OCI-LY3 (cell line): ENCODE results near the gene MCM5.

ENCODE experiments used
- H2AFZ ChIP-seq: fragments of 200-600, 300-600 bp; shearing (Covaris generic); 2 replicates; pipeline ENCODE4 v1.6.0; 2014; ENCODE audit warnings: antibody characterized with exemption, low read depth, low read length
- H3K27ac ChIP-seq: fragments of 200-600, 300-600 bp; sonication (generic); 2 replicates; pipeline ENCODE4 v1.5.1; 2014; ENCODE audit warnings: mild to moderate bottlenecking, low read length, moderate library complexity, mixed read lengths
- H3K27me3 ChIP-seq: fragments of 200-600, 300-600 bp; sonication (generic); 2 replicates; pipeline ENCODE4 v1.6.1; 2014; ENCODE audit warnings: low read depth, low read length, mixed read lengths
- H3K36me3 ChIP-seq: fragments of 200-600, 300-600 bp; sonication (generic); replicated peaks from 2 replicates; pipeline ENCODE3; 2014; ENCODE audit warnings: low read depth, low read length, mixed read lengths
- H3K4me1 ChIP-seq: fragments of 300-600, 200-600 bp; sonication (generic); 2 replicates; pipeline ENCODE4 v1.6.1; 2014; ENCODE audit warnings: low read length, mixed read lengths
- H3K4me2 ChIP-seq: fragments of 200-600, 300-600 bp; sonication (generic); 2 replicates; pipeline ENCODE4 v1.6.1; 2014; ENCODE audit warnings: low read length, mixed read lengths
- H3K4me3 ChIP-seq: fragments of 300-600, 200-600 bp; sonication (generic); 2 replicates; pipeline ENCODE4 v1.5.1; 2014; ENCODE audit warnings: antibody characterized with exemption, mild to moderate bottlenecking, low read length, moderate library complexity
- H3K79me2 ChIP-seq: fragments of 300-600, 200-600 bp; shearing (Covaris generic); 2 replicates; pipeline ENCODE4 v1.6.1; 2014; ENCODE audit warnings: mild to moderate bottlenecking, low read length, mixed read lengths
- H3K9ac ChIP-seq: fragments of 300-600, 200-600 bp; shearing (Covaris generic); 2 replicates; pipeline ENCODE4 v1.6.0; 2014; ENCODE audit warnings: mild to moderate bottlenecking, low read length, moderate library complexity
- H3K9me3 ChIP-seq: fragments of 200-600, 300-600 bp; shearing (Covaris generic); 2 replicates; pipeline ENCODE4 v1.6.1; 2014; ENCODE audit warnings: low read length, mixed read lengths; ENCODE audit not compliant: insufficient read depth
- H4K20me1 ChIP-seq: fragments of 200-600, 300-600 bp; sonication (generic); 2 replicates; pipeline ENCODE4 v1.6.1; 2016; ENCODE audit warnings: low read length, mixed read lengths; ENCODE audit not compliant: insufficient read depth
- EZH2phosphoT487 ChIP-seq: fragments of 200-600 bp; shearing (Covaris generic); IDR thresholded peaks from 2 replicates; pipeline ENCODE4 v1.6.1; 2018; ENCODE audit warnings: antibody characterized with exemption, mixed run types, low read depth
- TF ChIP-seq, protein P1 (sequence below): fragments of 200-600, 300-600 bp; sonication (generic); IDR thresholded peaks from 2 replicates; pipeline ENCODE4 v1.5.1; 2014; ENCODE audit warnings: antibody characterized with exemption, low read length, low read depth

Gene MCM5

GRCh38 chr22:35451592-35451991 lies 51.7 kb downstream of the MCM5 start:
- Histone ChIP-seq H3K9ac (no peak overlapping the region), H3K4me2 (no peak overlapping the region), H3K4me1 (no peaks in the 10 kb centered on the region), H3K27me3 (no peaks in the 10 kb centered on the region), H3K4me3 (no peak overlapping the region), H3K27ac (no peak overlapping the region), H3K36me3 (peaks cover 33% of the 10 kb centered on the region), H3K9me3 (no peaks in the 10 kb centered on the region), H2AFZ (no peak overlapping the region), H3K79me2 (no peaks in the 10 kb centered on the region), H4K20me1 (peaks cover 6% of the 10 kb centered on the region; the same call in 1 of the 2 replicates)
- TF ChIP-seq, protein P1, sequence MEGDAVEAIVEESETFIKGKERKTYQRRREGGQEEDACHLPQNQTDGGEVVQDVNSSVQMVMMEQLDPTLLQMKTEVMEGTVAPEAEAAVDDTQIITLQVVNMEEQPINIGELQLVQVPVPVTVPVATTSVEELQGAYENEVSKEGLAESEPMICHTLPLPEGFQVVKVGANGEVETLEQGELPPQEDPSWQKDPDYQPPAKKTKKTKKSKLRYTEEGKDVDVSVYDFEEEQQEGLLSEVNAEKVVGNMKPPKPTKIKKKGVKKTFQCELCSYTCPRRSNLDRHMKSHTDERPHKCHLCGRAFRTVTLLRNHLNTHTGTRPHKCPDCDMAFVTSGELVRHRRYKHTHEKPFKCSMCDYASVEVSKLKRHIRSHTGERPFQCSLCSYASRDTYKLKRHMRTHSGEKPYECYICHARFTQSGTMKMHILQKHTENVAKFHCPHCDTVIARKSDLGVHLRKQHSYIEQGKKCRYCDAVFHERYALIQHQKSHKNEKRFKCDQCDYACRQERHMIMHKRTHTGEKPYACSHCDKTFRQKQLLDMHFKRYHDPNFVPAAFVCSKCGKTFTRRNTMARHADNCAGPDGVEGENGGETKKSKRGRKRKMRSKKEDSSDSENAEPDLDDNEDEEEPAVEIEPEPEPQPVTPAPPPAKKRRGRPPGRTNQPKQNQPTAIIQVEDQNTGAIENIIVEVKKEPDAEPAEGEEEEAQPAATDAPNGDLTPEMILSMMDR, result no peak
- TF ChIP-seq EZH2phosphoT487, result no peak

- H3K27me3 ChIP-seq, result no peaks in the 10 kb centered on the region
- H3K4me3 ChIP-seq, result no peak overlapping the region
- H3K36me3 ChIP-seq, result peaks cover 26% of the 10 kb centered on the region
- H3K9ac ChIP-seq, result no peak overlapping the region
- no peaks in the 10 kb centered on the region for H3K4me1 ChIP-seq
- H3K79me2 ChIP-seq, result no peaks in the 10 kb centered on the region
- no peak overlapping the region for H3K27ac ChIP-seq
- no peak overlapping the region for H2AFZ ChIP-seq
- H3K9me3 ChIP-seq, result no peaks in the 10 kb centered on the region
- H4K20me1 ChIP-seq, result peaks cover 6% of the 10 kb centered on the region; the same call in 1 of the 2 replicates
- no peak for TF ChIP-seq EZH2phosphoT487
- TF ChIP-seq, protein P1, result no peak
- H3K4me2 ChIP-seq, result no peak overlapping the region
These were observed 52.4 kb downstream of the MCM5 start for GRCh38 chr22:35452351-35452781.

DNA sequence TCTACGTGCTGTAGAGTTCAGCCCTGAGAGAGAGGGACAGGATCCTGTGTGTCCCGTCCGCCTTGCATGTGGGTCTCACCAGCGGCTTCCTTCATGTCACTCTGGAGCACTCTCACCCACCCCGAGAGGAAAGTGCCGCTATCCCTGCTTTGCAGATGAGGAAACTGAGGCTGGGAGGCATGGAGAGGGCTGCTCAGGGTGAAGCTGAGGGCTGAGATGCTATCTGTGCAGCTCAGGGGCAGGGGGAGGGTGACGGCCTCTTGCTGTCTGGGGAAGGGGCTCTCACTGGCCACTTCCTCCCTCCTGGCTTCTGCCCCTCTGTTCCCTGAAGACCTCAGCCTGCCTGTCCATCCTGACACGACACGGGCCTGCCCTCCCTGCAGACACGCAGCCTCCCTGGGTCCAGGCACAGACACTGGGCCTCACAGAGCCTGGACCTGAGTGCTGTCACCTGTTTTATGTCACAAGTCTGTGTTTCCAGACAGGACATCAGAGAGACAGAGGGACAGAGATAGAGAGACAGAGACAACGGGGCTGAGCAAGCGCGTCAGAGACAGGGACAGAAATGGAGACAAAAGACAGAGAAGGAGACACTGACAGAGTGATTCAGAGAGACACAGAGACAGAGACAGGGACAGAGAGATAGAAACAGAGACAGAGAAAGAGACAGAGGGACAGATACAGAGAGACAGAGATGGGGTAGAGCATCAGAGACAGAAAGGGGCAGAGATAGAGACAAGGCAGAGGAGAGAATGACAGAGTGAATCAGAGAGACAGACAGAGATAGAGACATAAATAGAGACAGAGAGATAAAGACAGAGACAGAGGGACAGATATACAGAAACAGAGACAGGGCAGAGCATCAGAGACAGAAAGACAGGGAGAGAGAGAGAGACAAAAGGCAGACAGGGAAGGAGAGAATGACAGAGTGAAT lies 53.1 kb downstream of the MCM5 start:
- no peaks in the 10 kb centered on the region for H3K27me3 ChIP-seq
- no peak overlapping the region for H3K4me3 ChIP-seq
- H3K4me1 ChIP-seq, result no peaks in the 10 kb centered on the region
- H3K79me2 ChIP-seq, result no peaks in the 10 kb centered on the region
- no peak overlapping the region for H3K9ac ChIP-seq
- no peak overlapping the region for H3K27ac ChIP-seq
- H4K20me1 ChIP-seq, result peaks cover 6% of the 10 kb centered on the region; the same call in 1 of the 2 replicates
- H3K36me3 ChIP-seq, result peaks cover 21% of the 10 kb centered on the region
- H2AFZ ChIP-seq, result no peak overlapping the region
- no peaks in the 10 kb centered on the region for H3K9me3 ChIP-seq
- no peak overlapping the region for H3K4me2 ChIP-seq
- TF ChIP-seq, protein P1, result no peak
- no peak for TF ChIP-seq EZH2phosphoT487

DNA sequence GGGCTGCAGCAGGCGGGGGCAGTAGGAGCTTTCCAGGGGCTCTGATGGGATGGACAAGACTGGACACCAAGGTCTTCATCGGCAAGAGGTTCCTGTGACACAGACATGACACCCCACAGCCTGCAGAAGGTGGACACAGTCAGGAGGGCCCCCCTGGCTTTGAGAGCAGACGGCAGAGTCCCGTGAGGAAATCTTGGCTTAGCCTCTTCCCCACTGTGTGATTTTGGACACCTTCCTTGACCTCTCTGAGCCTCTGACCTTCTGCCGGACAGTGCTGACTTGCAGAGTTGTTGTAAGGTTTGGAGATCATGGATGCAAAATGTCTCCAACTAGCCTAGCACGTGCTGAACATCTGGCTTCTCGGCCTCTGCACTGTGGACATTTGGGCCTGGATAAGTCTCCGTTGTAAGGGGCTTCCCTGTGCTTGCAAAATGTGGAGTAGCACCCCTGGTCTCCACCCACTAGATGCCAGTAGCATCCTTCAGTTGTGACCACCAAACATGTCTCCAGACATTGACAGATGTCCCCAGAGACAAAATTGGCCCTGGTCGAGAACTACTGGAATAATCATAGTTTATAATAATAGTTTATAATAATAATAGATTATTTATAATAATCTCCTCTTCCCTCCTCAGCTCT lies 54.6 kb downstream of the MCM5 start:
- no peak overlapping the region for H2AFZ ChIP-seq
- H3K9me3 ChIP-seq, result no peaks in the 10 kb centered on the region
- no peak overlapping the region for H3K27ac ChIP-seq
- no peak overlapping the region for H3K9ac ChIP-seq
- no peaks in the 10 kb centered on the region for H3K4me1 ChIP-seq
- H3K79me2 ChIP-seq, result no peaks in the 10 kb centered on the region
- no peak overlapping the region for H3K4me3 ChIP-seq
- TF ChIP-seq, protein P1, result no peak
- TF ChIP-seq EZH2phosphoT487, result no peak
- H3K4me2 ChIP-seq, result no peak overlapping the region
- no peaks in the 10 kb centered on the region for H3K27me3 ChIP-seq
- peaks cover 6% of the 10 kb centered on the region; the same call in 1 of the 2 replicates for H4K20me1 ChIP-seq
- peaks cover 12% of the 10 kb centered on the region for H3K36me3 ChIP-seq
